ENCODE data around the gene KIF21B. TPM values are rescaled to one million over a fixed set of nuclear protein-coding genes. Genes with fewer than 3 reads are reported as not detected.
A peak's percentile ranks its signal among the peaks of the same experiment; 100 is the strongest.
"Not testable (repeated sequence)": the region's sequence is repeated elsewhere in the genome, so short reads cannot be mapped to it uniquely, and the experiment has no call there.

Gene KIF21B
- total and polyA plus RNA-seq, 9 donors, result 0.58 to 1.2 (median 0.95) TPM

DNA sequence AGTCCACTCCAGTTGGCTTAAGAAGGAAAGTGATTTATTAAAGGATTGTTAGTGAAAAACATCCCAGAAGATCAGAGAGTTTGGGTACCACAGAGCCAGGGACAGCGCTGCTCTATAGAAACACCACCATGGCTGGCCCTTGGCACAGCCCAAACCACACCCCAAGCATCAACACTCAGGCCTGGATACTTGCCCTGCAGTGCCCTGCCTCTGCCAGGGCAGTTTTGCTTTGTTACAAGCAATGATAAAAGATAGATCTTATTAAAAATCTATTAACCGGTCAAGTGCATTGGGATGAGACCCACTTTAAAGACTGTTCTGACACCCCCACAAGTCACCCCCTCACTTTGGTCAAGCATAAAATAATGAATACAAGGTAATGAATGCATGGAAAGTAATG lies 56.6 kb downstream of the KIF21B start:
- H3K27me3 ChIP-seq (ENCODE audit: control insufficient read depth, insufficient read depth, low read length), result no peaks in the 10 kb centered on the region
- no peaks in the 10 kb centered on the region for H3K9me3 ChIP-seq (replicated peaks; ENCODE audit: control insufficient read depth, low read depth, low read length)
- WGBS (ENCODE audit: insufficient coverage), result no CpG with 5 or more reads among the region's 2 CpGs
- no peak overlapping the region for H3K27ac ChIP-seq (ENCODE audit: low read length)
- H3K36me3 ChIP-seq (ENCODE audit: control insufficient read depth, insufficient read depth, low read length), result no peaks in the 10 kb centered on the region
- peaks cover 6% of the 10 kb centered on the region for H3K4me1 ChIP-seq (ENCODE audit: control insufficient read depth, insufficient read depth, low read length)
- DNase-seq, result no peak
- H3K4me3 ChIP-seq (ENCODE audit: low read length), result no peak overlapping the region

DNA sequence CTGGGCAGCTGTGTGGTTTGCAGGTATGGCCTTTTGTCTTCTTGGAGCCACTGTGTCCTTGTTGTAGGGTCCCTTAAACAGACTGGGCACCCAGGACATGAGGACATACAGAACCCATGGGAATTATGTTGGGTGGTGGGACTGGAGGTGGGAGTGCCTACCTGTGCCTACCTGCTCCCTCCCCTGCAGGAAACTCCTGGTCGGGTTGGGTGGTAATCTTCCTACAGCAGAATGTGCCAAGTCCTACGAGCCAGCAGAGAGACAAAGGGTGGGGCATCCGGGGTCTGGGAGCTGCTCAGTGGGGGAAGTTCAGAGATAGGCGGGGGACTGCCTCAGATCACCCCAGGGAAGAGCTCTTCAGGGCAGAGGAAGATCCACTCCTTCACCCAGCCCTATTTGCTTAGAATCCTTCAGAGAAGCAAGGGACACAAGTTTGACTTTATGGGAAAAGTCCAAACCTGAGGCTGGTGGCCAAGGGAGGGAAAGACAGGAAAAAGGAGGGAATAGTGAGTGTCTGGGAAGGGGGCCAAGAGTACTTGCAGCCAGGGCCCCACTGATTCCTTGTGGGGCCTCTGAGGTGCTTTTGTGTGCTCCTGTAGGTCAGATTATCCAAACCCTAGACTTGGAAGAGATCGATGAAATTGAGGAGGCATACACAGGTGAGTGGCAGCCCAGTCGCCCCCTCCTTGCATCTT lies 58.3 kb downstream of the KIF21B start:
- H3K36me3 ChIP-seq (ENCODE audit: control insufficient read depth, insufficient read depth, low read length), result no peaks in the 10 kb centered on the region
- H3K4me1 ChIP-seq (ENCODE audit: control insufficient read depth, insufficient read depth, low read length), result peaks cover 7% of the 10 kb centered on the region
- no peak overlapping the region for H3K4me3 ChIP-seq (ENCODE audit: low read length)
- peak; percentile 69 for DNase-seq
- WGBS (ENCODE audit: insufficient coverage), result 47% methylated on average over 2 of the region's 6 CpGs
- no peaks in the 10 kb centered on the region for H3K9me3 ChIP-seq (replicated peaks; ENCODE audit: control insufficient read depth, low read depth, low read length)
- no peaks in the 10 kb centered on the region for H3K27me3 ChIP-seq (ENCODE audit: control insufficient read depth, insufficient read depth, low read length)
- no peak overlapping the region for H3K27ac ChIP-seq (ENCODE audit: low read length)

DNA sequence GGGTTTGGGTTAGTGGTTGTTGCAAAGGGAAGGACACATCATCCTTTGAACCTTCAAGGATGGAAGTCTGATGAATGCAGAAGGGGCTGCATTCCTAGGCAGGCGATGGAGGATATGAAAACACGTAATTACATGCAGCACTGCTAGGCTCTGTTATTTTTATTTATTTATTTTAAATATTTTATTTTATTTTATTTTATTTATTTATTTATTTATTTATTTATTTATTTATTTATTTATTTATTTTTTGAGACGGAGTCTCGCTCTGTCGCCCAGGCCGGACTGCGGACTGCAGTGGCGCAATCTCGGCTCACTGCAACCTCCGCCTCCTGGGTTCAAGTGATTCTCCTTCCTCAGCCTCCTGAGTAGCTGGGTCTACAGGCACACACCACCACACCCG lies 59.6 kb downstream of the KIF21B start:
- H3K4me1 ChIP-seq (ENCODE audit: control insufficient read depth, insufficient read depth, low read length), result peaks cover 16% of the 10 kb centered on the region
- not testable (repeated sequence) for H3K36me3 ChIP-seq (ENCODE audit: control insufficient read depth, insufficient read depth, low read length); H3K4me3 ChIP-seq (ENCODE audit: low read length); H3K27me3 ChIP-seq (ENCODE audit: control insufficient read depth, insufficient read depth, low read length); H3K27ac ChIP-seq (ENCODE audit: low read length); H3K9me3 ChIP-seq (replicated peaks; ENCODE audit: control insufficient read depth, low read depth, low read length); DNase-seq
- WGBS (ENCODE audit: insufficient coverage), result 95% methylated on average over 8 of the region's 11 CpGs

DNA sequence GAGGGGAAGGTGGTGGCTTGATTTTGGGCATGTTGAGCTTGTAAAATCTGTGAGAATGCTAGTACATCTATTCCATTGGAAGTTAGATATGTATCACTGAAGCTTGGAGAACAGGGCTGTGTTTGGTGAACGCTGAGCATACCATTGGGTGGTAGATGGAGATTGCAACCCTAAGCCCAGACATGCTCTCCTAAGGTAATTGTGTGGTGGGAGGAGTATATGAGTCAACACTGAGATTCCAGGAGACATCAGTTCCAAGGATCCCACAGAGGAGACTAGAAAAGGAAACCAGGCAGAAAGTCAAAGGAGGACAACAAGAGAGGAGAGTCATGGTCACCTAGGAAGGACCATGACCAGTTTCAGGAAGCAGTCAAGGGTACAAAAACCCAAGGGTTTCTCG lies 60.4 kb downstream of the KIF21B start:
- Histone ChIP-seq H3K4me1 (ENCODE audit: control insufficient read depth, insufficient read depth, low read length) (peaks cover 16% of the 10 kb centered on the region), H3K27me3 (ENCODE audit: control insufficient read depth, insufficient read depth, low read length) (no peaks in the 10 kb centered on the region), H3K9me3 (replicated peaks; ENCODE audit: control insufficient read depth, low read depth, low read length) (no peaks in the 10 kb centered on the region), H3K27ac (ENCODE audit: low read length) (no peak overlapping the region), H3K36me3 (ENCODE audit: control insufficient read depth, insufficient read depth, low read length) (no peaks in the 10 kb centered on the region), H3K4me3 (ENCODE audit: low read length) (no peak overlapping the region)
- no peak for DNase-seq
- 100% methylated on average over 1 of the region's 2 CpGs for WGBS (ENCODE audit: insufficient coverage)

DNA sequence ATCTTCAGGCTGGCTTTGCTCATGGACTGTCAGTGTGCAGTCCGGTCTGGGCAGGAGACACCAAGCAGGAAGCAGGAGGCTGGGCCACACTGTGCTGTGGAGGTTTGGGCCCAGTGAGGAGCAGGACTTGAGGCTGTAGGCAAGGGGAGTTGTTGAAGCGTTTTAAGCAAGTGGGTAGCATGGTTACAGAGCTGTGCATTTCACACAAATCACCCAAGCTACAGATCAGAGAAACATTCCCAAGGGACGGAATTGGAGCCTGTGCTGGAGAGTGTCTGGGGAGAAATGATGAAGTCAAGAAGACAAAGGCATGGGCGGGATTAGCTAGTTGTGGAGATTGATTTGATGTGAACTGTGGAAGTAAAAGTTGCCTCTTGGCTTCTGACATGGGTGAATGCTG lies 60.9 kb downstream of the KIF21B start:
- no peak overlapping the region for H3K4me3 ChIP-seq (ENCODE audit: low read length)
- H3K36me3 ChIP-seq (ENCODE audit: control insufficient read depth, insufficient read depth, low read length), result no peaks in the 10 kb centered on the region
- H3K9me3 ChIP-seq (replicated peaks; ENCODE audit: control insufficient read depth, low read depth, low read length), result no peaks in the 10 kb centered on the region
- no peak overlapping the region for H3K27ac ChIP-seq (ENCODE audit: low read length)
- 78% methylated on average over 3 of the region's 4 CpGs for WGBS (ENCODE audit: insufficient coverage)
- H3K4me1 ChIP-seq (ENCODE audit: control insufficient read depth, insufficient read depth, low read length), result peaks cover 16% of the 10 kb centered on the region
- H3K27me3 ChIP-seq (ENCODE audit: control insufficient read depth, insufficient read depth, low read length), result no peaks in the 10 kb centered on the region
- no peak for DNase-seq

DNA sequence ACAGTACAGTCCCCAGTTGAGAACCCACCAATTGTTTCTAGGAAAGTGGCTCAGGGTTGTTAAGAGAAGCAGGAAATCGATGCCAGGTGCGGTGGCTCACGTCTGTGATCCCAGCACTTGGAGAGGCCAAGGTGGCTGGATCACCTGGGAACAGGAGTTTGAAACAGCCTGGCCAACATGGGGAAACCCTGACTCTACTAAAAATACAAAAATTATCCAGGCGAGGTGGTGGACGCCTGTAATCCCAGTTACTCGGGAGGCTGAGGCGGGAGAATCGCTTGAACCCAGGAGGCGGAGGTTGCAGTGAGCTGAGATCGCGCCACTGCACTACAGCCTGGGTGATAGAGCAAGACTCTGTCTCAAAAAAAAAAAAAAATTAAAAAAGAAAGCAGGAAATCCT lies 61.4 kb downstream of the KIF21B start:
- H3K4me1 ChIP-seq (ENCODE audit: control insufficient read depth, insufficient read depth, low read length), result peaks cover 16% of the 10 kb centered on the region
- not testable (repeated sequence) for H3K27me3 ChIP-seq (ENCODE audit: control insufficient read depth, insufficient read depth, low read length); H3K27ac ChIP-seq (ENCODE audit: low read length); H3K36me3 ChIP-seq (ENCODE audit: control insufficient read depth, insufficient read depth, low read length); H3K4me3 ChIP-seq (ENCODE audit: low read length); DNase-seq; H3K9me3 ChIP-seq (replicated peaks; ENCODE audit: control insufficient read depth, low read depth, low read length)
- WGBS (ENCODE audit: insufficient coverage), result 70% methylated on average over 6 of the region's 11 CpGs

DNA sequence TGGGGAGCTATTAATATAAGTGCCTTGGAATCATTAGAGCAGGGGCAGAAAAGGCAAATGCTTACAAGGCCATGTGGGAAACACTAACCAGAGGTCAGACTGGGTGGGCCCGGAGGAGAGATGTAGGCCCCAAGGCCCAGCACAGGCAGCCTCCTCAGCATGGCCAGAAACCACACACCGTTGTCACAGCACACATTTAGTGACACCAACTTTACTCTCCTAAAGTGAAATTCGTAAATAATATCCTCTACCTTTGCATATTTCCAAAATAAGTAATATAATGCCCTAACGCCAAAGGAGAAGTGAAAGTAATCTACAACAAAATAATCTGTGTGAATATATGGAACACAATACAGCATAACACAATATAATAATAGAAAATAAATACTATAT lies 62.6 kb downstream of the KIF21B start:
- Histone ChIP-seq H3K4me3 (ENCODE audit: low read length) (no peak overlapping the region), H3K9me3 (replicated peaks; ENCODE audit: control insufficient read depth, low read depth, low read length) (no peaks in the 10 kb centered on the region), H3K27ac (ENCODE audit: low read length) (no peak overlapping the region), H3K36me3 (ENCODE audit: control insufficient read depth, insufficient read depth, low read length) (no peaks in the 10 kb centered on the region), H3K4me1 (ENCODE audit: control insufficient read depth, insufficient read depth, low read length) (peaks cover 16% of the 10 kb centered on the region), H3K27me3 (ENCODE audit: control insufficient read depth, insufficient read depth, low read length) (no peaks in the 10 kb centered on the region)
- no peak for DNase-seq
- WGBS (ENCODE audit: insufficient coverage), result 72% methylated on average over 2 of the region's 4 CpGs

DNA sequence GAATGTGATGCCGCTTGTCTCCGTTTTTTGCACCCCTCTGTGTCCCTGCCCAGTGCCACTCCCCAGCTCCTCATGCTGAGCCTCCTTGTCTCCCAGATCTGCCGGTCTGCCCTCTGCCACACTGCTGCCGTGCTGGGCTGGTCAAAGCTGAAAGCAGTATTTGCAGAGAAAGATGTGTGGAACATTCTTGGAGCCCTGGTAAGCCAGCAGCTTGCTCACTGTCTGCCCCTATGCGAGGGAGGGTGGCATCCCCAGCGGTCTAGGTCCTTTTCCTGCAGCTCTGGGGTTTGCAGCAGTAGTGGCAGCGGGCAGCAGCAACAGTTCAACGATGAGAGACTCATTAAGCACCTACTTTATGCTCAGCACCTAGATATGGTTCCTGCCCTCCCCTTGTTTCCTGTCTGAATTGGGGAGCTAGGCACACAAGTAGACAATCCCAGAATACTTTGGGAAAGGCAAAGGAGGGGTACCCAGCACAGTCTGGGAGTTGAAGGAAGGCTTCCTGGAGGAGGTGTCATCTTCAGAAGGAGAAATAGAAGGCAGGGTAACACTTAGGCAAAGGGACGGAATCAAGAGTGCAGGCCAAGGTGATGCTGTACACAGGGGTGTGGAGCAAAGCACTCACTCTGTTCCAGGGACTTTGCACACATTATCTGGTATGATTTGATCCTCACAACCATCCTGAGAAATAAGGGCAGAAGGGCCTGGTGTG lies 63.1 kb downstream of the KIF21B start:
- peaks cover 13% of the 10 kb centered on the region for H3K4me1 ChIP-seq (ENCODE audit: control insufficient read depth, insufficient read depth, low read length)
- no peaks in the 10 kb centered on the region for H3K9me3 ChIP-seq (replicated peaks; ENCODE audit: control insufficient read depth, low read depth, low read length)
- 57% methylated on average over 8 of the region's 9 CpGs for WGBS (ENCODE audit: insufficient coverage)
- H3K27me3 ChIP-seq (ENCODE audit: control insufficient read depth, insufficient read depth, low read length), result no peaks in the 10 kb centered on the region
- no peaks in the 10 kb centered on the region for H3K36me3 ChIP-seq (ENCODE audit: control insufficient read depth, insufficient read depth, low read length)
- no peak overlapping the region for H3K27ac ChIP-seq (ENCODE audit: low read length)
- DNase-seq, result no peak
- no peak overlapping the region for H3K4me3 ChIP-seq (ENCODE audit: low read length)

DNA sequence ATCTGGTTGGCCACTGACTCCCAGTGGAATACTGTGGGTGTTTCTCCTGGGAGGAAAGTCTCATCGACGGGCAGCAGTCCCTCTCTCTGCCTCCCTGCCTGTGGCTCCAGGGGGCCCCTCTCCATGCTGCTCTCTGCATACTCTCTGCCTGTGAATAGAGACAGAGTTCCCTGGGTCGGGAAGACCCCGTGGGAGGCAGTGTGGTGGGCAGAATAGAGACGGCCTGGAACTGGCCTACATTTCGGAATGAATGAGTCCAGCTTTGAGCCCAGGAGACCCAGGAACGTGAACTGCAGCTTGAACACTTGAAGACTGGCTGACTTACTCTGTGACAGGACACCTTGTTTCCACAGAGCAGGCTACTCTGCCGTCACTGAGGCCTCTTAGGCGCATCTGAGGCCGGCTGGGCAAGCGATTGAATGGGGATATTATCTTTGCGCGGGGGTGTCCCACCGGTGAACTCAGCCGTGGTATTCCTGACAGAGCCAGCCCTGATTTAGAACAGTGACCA lies 64.0 kb downstream of the KIF21B start:
- 33% methylated on average over 15 of the region's 15 CpGs for WGBS (ENCODE audit: insufficient coverage)
- DNase-seq, result peak; percentile 27
- Histone ChIP-seq H3K27ac (ENCODE audit: low read length) (no peak overlapping the region), H3K4me3 (ENCODE audit: low read length) (no peak overlapping the region), H3K27me3 (ENCODE audit: control insufficient read depth, insufficient read depth, low read length) (no peaks in the 10 kb centered on the region), H3K4me1 (ENCODE audit: control insufficient read depth, insufficient read depth, low read length) (peaks cover 10% of the 10 kb centered on the region), H3K9me3 (replicated peaks; ENCODE audit: control insufficient read depth, low read depth, low read length) (no peaks in the 10 kb centered on the region), H3K36me3 (ENCODE audit: control insufficient read depth, insufficient read depth, low read length) (no peaks in the 10 kb centered on the region)

DNA sequence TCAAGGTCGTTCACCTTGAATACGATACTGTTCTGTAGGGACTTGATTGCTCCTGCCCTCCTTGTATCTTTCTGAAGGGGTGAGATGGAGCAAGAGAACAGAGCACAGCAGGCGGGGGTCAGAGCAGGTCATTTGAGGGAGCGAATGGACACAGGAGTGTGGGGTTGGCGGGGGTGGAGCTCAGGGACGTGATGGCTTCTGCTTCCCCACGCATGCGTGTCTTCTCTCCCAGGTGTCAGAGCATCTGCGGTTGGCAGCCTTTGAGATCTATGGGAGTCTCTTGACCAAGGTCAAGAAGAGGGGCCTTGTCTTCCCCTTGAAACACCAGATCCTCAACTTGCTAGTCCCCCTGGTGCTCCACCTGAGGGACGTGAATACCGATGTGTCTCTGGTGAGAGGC lies 64.9 kb downstream of the KIF21B start:
- Histone ChIP-seq H3K27me3 (ENCODE audit: control insufficient read depth, insufficient read depth, low read length) (no peaks in the 10 kb centered on the region), H3K9me3 (replicated peaks; ENCODE audit: control insufficient read depth, low read depth, low read length) (no peaks in the 10 kb centered on the region), H3K4me1 (ENCODE audit: control insufficient read depth, insufficient read depth, low read length) (peaks cover 10% of the 10 kb centered on the region), H3K27ac (ENCODE audit: low read length) (no peak overlapping the region), H3K4me3 (ENCODE audit: low read length) (no peak overlapping the region), H3K36me3 (ENCODE audit: control insufficient read depth, insufficient read depth, low read length) (no peaks in the 10 kb centered on the region)
- WGBS (ENCODE audit: insufficient coverage), result 84% methylated on average over 8 of the region's 11 CpGs
- DNase-seq, result no peak

All from muscle of leg (tissue), 11 donors.